Skeletal muscle cell (primary cell): Measurements from ENCODE around the gene AKT1S1.
"Not testable (repeated sequence)": the region's sequence is repeated elsewhere in the genome, so short reads cannot be mapped to it uniquely, and the experiment has no call there.

Experiments
- DNase-seq: peaks from one replicate; pipeline ENCODE4 v3.0.0-alpha.2; 2010; ENCODE audit warnings: low read depth
- H3K4me3 ChIP-seq: 2 replicates; pipeline ENCODE4 v1.5.1; 2011; ENCODE audit warnings: low read depth, mild to moderate bottlenecking, control low read depth, low read length, moderate library complexity

AKT1S1 gene

DNA sequence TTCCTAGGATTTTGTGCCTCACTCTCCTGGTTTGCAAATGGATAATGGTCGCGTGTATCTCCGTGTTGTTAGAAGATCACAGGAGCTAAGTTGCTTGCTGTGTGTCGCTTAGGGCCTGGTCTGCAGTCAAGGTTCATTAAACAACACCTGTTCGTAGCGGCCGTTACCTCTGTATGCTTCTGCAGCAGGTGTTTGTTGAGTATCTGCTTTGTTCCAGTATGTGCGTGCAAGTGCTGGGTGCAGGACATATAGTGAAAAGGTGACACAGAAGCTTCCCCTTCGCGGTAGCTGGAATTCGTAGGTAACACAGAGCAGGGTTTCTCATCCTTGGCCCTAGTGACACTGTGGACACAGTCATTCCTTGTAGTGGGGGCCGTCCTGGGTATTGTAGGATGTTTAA lies 53.7 kb downstream of the AKT1S1 start:
- no peak overlapping the region for H3K4me3 ChIP-seq
- DNase-seq = no peak

DNA sequence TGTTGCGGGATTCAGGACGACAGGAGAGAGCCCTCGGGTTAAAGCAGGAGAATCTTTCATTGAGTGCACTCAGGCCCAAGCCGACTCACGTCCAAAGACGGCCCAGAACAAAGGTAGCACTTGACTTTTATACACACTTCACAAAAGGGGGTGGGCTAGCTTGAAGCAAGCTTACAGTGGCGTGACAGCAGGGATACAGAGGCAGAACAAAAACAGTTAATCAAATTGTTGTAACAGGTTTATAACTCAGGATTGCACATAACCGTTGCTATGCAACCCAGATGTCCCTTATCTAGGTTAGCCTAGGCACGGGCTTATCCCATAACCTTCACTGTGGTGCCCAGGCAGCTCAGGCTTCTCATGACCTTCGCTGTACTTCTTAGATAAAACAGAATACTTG lies 57.0 kb downstream of the AKT1S1 start:
- DNase-seq = no peak
- no peak overlapping the region for H3K4me3 ChIP-seq

DNA sequence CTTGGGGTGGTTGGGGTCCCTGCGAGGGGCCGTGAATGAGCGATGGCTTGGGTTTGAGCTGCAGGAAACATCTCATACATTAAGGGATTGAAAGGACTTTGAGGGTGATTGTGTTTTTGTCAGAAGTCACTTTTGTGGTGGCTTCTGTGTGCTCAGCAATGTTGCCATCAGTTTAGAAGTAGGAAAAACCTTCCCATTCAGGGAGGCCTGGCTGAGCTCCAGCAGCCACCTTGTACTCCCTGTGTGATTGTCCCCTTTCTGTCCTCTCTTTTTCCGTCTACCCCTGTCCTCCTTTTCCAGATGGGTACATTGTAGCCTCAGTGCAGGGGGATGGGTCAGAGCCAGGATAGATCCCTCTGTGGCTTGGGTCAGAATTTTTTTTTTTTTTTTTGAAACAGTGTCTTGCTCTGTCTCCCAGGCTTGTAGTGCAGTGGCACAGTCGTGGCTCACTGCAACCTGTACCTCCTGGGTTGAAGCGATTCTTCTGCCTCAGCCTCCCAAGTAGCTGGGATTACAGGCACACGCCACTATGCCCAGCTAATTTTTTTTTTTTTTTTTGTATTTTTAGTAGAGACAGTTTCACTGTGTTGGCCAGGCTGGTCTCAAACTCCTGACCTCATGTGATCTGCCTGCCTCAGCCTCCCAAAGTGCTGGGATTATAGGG lies 57.6 kb downstream of the AKT1S1 start:
- H3K4me3 ChIP-seq = peak overlapping the region; percentile 84
- DNase-seq = not testable (repeated sequence)
